ENCODE measurements around the gene HOXD1.

HOXD1 gene

DNA sequence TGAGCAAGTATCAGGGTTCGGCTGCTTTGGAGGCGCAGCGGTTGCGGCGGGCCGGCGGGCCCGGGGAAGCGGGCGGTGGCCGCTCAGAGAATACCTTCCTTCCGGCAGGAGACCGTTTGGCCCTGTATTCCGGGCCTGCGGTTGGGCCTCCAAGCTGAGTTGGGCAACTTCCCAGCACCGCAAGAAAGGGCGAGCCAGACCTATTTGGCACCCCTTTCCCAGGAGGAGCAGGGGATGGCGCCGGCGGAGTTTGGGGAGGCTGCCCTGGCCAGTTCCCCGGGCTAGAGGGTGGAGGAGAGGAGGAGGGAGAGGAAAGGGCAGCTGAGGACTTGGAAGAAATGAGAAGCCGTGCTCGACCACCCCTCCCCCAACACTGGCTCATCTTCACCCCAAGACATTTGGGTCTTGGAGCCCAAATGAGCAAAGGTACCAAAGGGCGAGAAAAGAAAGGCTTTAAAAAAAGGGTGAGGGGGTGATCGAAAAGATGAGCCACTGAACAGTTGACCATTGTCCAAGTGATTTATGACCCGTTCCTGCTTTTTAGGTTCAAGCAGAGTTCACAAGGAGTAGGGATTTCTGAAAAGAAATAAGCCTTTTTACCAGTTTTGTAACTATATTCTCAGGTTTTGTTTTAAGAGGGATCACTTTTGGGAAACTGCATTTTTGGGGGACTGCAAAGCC lies 23.0 kb upstream of the HOXD1 start:
- no peak for DNase-seq (ENCODE audit: low read depth)

DNA sequence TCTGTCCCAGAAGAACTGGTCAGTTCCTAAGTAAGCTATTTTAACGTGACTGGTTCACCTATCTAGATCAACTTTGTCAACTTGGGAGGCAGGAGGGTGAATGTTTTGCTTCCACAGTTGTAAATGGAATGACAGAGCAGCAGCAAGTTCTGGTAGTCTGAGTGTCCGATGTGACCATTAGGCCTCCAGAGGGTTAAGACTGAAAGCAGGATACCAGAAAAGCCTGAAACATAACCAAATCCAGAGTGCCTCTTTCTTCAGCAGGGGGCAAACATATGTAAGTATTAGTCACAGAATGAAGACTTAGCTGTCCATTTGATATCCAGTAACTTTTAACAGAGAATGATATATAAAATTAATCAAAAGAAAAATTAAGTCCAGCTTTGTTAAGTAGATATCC lies 22.2 kb upstream of the HOXD1 start:
- DNase-seq (ENCODE audit: low read depth), result no peak

DNA sequence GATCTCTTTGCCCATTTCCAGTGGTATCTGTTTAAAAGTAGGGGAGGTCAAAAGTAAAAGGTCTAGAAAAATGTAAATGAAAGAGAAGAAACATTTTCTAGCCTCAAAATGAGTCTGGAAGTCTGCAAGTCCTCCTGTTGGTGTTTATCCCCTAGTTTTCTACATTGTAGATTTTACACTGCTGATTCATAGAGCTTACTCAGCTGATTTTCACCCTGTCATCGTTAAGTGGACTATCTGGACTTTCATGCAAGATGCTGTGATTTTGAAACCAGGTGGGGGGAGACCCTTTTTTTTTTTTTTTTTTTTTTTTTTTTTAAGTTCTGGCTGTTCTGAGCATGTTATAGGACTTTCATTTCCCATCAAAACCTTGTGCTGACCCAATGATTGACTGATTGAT lies 21.1 kb upstream of the HOXD1 start:
- DNase-seq (ENCODE audit: low read depth), result no peak

DNA sequence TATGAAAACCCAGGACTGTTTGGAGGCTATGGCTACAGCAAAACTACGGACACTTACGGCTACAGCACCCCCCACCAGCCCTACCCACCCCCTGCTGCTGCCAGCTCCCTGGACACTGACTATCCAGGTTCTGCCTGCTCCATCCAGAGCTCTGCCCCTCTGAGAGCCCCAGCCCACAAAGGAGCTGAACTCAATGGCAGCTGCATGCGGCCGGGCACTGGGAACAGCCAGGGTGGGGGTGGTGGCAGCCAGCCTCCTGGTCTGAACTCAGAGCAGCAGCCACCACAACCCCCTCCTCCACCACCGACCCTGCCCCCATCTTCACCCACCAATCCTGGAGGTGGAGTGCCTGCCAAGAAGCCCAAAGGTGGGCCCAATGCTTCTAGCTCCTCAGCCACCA lies 19.3 kb upstream of the HOXD1 start:
- no peak for DNase-seq (ENCODE audit: low read depth)

DNA sequence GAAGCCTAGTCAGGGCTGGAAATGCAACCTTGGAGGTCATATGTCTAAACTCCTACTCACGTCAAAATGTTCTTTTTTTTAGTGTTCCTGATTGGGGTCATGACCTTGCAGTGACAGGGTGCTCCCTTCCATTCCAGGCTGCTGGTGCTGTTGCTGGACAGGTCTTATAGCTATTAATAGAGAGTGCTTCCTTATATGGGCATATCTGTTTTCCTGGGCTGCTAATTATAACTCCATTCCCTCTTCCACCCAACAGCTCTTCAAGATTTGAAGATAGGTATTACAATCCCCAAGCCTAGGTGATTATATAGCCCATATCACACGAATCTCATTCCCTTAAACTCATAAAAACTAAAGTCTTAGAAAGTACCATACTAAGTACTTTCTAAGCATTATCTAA lies 18.8 kb upstream of the HOXD1 start:
- no peak for DNase-seq (ENCODE audit: low read depth)

DNA sequence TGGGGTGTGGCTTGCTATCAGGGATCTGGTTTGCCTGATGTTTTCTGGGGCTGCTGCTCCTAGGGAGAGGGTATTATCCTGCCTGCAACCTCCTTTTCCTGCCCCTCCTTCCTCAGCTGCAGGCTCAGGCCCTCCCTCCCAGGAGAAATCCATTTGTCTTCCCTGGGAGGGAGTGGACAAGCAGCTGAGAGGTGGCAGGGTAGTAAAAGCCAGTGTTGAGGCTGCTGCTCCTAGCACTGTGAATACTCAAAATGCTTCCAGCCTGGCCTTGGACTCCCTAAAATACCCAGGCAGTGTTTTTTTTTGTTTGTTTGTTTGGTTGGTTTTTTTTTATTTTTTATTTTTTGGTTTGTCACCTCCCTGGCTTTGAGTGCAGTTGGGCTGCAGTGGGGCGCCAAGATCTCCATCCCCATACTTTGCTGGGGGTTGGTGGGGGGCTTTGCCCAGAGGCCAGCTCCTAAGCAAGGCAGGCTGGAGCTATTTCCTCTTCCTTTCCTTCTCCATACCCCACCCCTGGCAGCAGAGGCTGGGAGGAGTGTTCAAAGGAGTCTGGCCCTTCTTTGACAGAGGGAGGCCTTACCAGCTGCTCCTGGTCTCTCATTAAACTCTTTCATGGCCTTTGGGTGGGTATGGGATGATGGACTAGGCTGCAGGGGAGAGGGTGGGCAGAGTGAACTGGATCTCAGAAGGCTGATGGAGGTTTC lies 17.7 kb upstream of the HOXD1 start:
- DNase-seq (ENCODE audit: low read depth), result no peak

DNA sequence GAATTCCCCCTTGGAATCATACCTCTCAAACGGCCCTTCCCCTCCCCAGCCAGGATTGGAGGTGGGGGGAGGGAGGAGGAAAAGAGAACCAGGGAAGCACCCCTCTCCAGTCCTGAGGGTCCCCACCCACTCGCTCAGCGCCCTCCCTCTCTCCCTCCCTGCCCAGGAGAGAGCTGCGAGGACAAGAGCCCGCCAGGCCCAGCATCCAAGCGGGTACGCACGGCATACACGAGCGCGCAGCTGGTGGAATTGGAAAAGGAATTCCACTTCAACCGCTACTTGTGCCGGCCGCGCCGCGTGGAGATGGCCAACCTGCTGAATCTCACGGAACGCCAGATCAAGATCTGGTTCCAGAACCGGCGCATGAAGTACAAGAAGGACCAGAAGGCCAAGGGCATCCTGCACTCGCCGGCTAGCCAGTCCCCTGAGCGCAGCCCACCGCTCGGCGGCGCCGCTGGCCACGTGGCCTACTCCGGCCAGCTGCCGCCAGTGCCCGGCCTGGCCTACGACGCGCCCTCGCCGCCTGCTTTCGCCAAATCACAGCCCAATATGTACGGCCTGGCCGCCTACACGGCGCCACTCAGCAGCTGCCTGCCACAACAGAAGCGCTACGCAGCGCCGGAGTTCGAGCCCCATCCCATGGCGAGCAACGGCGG lies 17.0 kb upstream of the HOXD1 start:
- DNase-seq (ENCODE audit: low read depth), result no peak

DNA sequence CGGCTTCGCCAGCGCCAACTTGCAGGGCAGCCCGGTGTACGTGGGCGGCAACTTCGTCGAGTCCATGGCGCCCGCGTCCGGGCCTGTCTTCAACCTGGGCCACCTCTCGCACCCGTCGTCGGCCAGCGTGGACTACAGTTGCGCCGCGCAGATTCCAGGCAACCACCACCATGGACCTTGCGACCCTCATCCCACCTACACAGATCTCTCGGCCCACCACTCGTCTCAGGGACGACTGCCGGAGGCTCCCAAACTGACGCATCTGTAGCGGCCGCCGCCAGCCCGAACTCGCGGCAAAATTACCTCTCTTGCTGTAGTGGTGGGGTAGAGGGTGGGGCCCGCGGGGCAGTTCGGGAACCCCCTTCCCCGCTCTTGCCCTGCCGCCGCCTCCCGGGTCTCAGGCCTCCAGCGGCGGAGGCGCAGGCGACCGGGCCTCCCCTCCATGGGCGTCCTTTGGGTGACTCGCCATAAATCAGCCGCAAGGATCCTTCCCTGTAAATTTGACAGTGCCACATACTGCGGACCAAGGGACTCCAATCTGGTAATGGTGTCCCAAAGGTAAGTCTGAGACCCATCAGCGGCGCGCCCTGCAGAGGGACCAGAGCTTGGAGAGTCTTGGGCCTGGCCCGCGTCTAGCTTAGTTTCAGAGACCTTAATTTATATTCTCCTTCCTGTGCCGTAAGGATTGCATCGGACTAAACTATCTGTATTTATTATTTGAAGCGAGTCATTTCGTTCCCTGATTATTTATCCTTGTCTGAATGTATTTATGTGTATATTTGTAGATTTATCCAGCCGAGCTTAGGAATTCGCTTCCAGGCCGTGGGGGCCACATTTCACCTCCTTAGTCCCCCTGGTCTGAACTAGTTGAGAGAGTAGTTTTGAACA lies 16.2 kb upstream of the HOXD1 start:
- no peak for DNase-seq (ENCODE audit: low read depth)

DNA sequence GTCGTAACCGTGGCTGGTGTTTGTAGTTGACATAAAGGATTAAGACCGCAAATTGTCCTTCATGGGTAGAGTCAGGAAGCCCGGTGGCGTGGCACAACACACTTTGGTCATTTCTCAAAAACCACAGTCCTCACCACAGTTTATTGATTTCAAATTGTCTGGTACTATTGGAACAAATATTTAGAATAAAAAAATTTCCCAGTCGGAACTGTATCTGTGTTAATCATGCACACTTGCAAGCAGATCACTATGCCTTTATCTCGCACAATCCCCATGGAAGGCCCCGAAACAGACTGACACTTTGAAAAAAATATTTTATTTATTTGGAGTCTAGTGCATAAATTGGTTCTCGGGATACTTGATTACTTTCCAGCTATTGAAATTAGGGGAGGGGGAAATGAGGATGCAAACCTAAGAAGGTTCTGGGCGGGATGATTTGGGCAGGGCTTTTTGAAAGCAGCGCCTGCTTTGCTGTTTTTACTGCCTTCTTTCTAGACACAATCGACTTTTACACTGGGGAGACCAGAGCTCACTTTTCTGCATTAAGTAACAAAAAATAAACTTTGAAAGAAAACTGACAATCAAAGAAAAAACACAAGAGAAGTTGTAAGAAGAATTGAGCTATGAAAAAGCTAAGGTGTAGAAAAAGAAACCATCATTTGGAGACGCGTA lies 15.4 kb upstream of the HOXD1 start:
- DNase-seq (ENCODE audit: low read depth), result no peak

DNA sequence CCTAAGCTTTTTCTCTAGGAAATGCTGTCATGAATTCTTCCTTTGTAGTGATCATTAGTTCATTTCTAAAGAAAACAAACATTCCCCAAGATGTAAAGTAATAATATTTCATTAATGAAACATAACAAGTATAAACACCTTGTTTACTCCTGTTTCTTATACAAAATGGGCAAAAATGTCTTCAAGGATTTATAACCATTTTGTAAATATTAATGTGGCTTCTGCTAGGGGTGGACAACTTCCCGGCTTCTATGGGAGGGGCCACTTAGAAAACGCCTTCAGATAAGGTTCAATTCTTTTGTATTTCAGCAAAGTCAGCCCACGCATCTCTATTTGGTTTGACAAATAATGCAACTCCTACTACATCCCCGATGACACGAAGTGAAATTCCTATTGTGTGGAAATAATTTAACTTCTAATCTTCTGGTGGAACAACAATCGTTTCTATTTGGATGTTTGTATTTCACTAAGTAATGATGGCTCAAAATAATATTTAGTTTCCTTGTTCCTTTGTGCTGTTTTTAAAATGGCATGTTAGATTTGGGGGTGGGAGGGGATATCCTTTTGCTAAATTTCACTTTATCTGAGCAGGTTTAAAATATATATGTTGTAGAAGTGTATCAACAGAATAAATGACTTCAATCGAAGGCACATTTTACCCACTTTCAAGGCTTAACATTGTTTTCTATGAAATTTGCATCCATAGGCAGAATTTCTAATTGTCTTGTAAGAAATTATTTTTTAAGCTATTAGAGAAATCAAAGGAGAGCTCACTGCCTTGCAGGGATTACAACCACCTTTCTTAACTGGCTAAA lies 14.7 kb upstream of the HOXD1 start:
- DNase-seq (ENCODE audit: low read depth), result no peak

DNA sequence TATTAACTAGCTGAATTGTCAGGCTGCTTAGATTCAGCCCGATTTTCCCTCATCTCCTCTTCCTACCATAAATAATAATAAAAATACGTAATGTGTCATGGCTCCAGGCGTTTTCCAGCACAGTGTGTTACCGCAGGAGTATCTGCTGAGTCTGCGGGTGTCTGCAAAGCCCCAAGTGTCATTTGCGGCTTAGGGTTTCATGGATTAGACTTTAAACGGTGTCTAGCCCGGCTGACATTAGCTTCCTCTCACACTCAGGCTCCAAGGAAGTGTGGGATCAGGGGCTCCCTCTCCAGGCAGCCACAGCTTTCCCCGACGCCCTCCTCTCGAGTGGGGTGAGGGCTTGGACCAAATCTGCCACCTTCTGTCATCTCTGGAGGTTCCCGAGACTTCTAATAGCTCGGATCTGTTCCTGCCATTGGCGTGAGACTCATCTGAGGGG lies 14.1 kb upstream of the HOXD1 start:
- DNase-seq (ENCODE audit: low read depth), result no peak

DNA sequence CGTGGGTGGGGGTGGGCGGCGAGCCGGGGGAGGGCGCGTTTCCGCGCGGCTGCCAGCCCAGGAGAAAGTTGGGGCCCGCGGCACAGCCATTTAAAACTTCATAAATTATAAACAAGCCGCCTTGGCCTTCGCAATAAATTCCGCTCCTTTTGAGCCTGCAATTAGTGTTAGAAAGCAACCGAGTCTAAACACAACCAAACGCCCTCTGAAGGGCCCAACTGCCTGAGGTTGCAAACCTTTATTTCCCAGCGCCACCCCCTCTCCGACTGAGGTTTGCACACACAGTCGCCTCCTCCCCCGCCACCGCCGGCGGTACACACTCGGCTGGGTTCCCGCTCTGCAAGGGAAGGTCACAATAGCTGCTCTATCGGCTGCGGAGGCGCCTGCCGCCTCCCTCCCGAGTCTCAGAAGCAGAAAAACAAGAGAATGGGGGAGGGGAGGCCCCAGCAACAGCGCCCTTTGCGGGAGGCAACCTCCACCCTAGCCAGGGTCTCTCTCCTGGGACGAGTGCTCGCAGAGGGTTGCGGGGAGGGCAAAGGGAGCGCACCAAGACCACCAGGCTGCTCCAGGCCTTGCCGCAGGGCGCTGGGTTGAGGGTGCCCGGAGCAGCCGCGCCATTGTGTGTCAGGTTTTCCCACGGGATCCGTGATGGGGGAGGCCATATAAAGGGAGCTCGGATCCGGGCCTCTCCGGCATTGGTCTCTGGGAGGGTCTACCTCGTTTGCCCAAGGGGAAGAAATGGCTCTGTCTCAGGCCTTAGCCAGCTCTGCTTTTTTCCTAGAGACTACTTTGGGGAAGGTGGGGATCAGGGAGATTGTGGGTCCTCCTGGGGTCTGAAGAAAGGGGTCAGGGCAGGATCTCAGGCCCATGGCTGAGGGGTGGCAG lies 13.4 kb upstream of the HOXD1 start:
- DNase-seq (ENCODE audit: low read depth), result no peak

DNA sequence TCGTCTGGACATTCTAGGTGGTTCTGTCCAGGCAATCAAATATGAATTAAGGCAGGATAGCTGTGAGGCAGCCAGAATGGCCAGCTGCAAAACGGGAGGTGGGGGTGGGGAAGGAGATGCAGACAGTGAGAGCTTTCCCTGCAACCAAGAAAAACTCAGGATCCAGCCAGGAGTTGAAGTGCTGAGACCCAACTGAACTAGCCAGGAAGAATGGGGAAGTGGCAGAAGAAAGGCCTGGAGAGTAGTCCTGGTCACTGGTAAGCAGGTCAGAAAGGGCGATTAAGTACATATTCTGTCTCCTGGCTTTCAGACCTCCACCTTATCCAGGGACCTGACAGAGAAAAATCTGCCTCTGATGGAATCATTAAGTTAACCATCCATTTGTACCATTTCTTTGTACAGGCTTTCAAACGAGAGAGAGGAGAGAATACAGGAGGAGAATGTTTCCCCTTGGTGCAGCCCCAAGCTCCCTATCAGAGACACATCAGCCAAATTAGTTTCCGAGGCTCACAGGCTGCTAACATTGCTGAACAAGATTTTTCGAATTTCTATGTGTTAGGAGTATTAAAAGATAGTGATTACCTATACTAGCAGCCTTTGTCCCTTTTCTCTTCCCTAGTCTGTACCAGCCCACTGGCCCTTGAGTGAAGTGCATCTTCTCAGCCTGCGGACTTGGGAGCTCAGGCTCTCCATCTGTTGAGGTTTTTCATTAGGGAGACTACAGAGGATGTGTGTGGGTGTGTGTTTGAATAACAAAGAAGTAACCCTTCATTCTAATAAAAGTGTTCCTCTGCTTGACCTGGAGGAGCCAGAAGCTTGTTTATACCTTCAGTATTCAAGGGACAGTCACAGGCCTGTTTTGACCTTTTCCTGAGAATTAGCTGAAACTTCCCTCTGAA lies 12.5 kb upstream of the HOXD1 start:
- DNase-seq (ENCODE audit: low read depth), result no peak

DNA sequence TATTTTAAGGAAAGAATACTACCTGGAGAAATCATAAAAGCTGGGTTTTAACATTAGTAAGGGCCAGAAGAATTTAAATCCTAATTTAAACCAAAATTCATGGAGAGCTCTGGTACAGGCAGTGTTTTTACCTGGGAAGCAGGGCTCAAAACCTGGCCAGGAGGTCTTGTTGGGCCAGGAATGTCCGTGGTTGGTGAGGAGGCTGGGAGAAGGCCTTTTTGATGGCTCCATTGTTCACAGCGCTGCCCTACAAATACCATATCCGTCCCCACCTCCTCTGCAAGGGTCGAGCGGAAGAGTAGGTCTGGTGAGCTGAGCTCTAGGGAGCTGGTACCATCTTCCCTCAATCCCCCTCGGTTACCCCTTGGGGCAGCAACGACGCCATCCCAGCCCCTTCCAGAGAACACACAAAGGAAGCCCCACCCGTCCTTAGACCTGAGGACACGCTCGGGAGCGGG lies 10.9 kb upstream of the HOXD1 start:
- no peak for DNase-seq (ENCODE audit: low read depth)

DNA sequence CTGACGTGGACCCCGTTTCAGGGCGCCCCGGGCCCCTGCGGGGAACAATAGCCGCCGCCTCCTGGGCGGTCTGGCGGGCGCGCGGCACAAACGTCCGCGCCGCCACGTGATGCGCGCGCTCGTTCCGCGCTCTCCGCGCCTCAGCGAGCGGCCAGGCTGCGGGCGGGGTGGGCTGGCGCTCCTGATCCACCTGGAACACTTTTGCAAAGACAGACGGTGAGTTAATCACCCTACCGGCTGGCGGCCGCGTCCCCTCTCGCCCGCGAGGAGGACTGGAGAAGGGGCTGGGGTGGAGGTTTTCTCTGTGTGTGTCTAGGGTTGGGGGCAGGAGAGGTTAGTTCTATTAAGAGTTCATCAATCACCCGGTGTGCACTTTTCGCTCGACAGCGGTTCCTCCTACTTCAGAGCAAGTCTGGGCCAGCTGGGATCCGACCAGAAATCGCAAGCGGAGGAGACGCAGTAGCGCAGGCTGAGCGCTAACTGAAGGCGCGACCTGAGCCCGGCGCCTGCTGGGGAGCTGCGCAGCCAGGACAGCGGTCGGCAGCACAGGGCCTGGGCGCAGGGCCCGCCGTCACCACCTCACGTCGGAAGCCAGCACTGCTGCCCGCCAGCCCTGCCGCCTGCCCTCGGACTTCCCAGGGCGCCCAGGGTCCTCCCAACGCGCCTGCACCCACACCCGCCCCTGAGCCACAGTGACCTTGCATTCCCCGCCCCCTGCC lies 10.3 kb upstream of the HOXD1 start:
- DNase-seq (ENCODE audit: low read depth), result no peak

DNA sequence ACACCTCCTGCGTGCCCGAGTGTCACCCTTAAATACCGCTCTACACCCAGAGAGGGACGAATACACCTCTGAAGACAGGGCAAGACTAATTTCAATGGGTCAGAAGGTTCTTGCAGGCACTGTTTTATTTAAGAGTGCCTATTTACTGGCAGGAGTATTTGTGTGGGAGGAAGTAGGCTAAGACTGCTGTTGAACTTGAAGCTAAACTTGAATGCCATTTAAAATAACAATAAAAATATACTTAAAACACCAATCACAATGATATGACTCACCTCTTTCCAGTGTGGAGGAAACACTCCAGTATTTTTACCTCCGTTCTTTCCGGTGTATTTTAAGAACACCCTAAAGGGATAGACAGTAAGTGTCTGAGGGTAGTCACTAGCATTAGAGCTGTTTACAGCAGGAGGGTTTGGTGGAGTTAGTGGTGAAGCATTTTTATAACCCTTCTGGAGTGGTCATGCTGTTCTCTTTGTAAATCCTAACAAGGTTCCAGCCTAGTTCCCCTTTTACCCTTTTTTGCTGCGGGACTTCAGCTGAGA lies 9.6 kb upstream of the HOXD1 start:
- no peak for DNase-seq (ENCODE audit: low read depth)

DNA sequence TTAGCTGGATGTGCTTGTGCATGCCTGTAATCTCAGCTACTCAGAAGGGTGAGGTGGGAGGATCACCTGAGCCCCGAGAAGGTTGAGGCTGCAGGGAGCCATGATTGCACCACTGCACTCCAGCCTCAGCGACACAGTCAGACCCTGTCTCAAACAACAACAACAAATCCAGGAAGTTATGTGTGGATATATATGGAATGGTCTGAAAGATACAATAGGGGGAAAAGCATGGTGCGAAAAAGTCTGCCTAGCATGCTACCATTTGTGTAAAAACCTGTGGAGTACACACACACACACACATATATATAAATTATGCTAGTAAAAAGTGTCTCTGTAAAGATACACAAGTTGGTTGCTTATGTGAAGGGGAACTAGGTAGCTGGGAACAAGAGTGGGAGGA lies 6.9 kb upstream of the HOXD1 start:
- DNase-seq (ENCODE audit: low read depth), result no peak

DNA sequence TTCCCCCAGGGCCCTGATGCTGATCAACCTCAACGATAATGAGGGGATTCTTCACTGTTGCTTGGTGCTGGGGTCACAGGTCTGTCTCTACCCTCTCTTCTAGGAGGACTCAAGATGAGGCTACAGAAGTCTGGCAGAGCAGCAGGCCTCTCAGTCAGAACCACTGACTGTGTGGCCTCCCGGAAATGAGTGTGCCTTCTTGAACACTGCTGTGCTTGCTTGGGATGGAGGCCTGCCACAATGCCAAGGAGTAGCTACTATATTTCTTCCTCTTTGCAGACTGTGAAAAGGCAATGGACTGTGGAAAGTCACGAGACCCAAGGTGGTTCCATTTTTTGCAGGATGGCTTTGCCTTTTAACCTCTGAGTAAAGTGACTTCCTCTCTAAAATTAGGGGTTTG lies 5.8 kb upstream of the HOXD1 start:
- no peak for DNase-seq (ENCODE audit: low read depth)
